ENCODE measurements around the gene ITPKB. TPM values are rescaled to one million over a fixed set of nuclear protein-coding genes. Genes with fewer than 3 reads are reported as not detected.
A peak's percentile ranks its signal among the peaks of the same experiment; 100 is the strongest.
"Not testable (repeated sequence)": the region's sequence is repeated elsewhere in the genome, so short reads cannot be mapped to it uniquely, and the experiment has no call there.

ITPKB gene
- total and polyA plus RNA-seq, 7 donors, result 3.9 to 14.1 (median 8.9) TPM

GRCh38 chr1:226616636-226617035 lies 122.4 kb downstream of the ITPKB start:
- H3K4me3 ChIP-seq, result no peak overlapping the region
- no peaks in the 10 kb centered on the region for H3K4me1 ChIP-seq
- WGBS, 3 donors, result 67 to 75% (median 74%) methylated on average over 1 of the region's 1 CpG
- H3K9me3 ChIP-seq, result peaks cover 6% of the 10 kb centered on the region
- no peak for DNase-seq
- intact Hi-C loops (cut with DNase I), result no loop called here
- no peak overlapping the region for H3K27ac ChIP-seq
- H3K36me3 ChIP-seq (ENCODE audit: insufficient read depth in 1 of 2, low read depth in 1 of 2), result no peaks in the 10 kb centered on the region
- ATAC-seq, result no peak
- peaks cover 0 to 4% (median 0%) of the 10 kb centered on the region in 3 donors for H3K27me3 ChIP-seq (ENCODE audit: insufficient read depth in 3 of 3, low read length in 2 of 3)
- no peak for TF ChIP-seq CTCF (IDR thresholded peaks at IDR 0.05)

- no peak for DNase-seq
Measured at GRCh38 chr1:226615876-226616275, 123.2 kb downstream of the ITPKB start.

GRCh38 chr1:226611980-226612379 lies 127.1 kb downstream of the ITPKB start:
- H3K9me3 ChIP-seq; H3K27me3 ChIP-seq (ENCODE audit: insufficient read depth in 3 of 3, low read length in 2 of 3); H3K4me1 ChIP-seq; H3K4me3 ChIP-seq; H3K36me3 ChIP-seq (ENCODE audit: insufficient read depth in 1 of 2, low read depth in 1 of 2); DNase-seq; ATAC-seq; H3K27ac ChIP-seq; intact Hi-C loops (cut with DNase I): not testable (repeated sequence)
- 50 to 67% (median 57%) methylated on average over 6 of the region's 6 CpGs for WGBS, 3 donors

More at GRCh38 chr1:226615876-226616275, 123.2 kb downstream of the ITPKB start:
- Histone ChIP-seq H3K4me1 (no peaks in the 10 kb centered on the region), H3K27me3 (ENCODE audit: insufficient read depth in 3 of 3, low read length in 2 of 3) (peaks cover 0 to 4% (median 0%) of the 10 kb centered on the region in 3 donors), H3K4me3 (no peak overlapping the region), H3K9me3 (no peaks in the 10 kb centered on the region), H3K36me3 (ENCODE audit: insufficient read depth in 1 of 2, low read depth in 1 of 2) (no peaks in the 10 kb centered on the region), H3K27ac (no peak overlapping the region)
- WGBS, 3 donors, result 75 to 80% (median 79%) methylated on average over 9 of the region's 9 CpGs
- no peak for TF ChIP-seq CTCF (IDR thresholded peaks at IDR 0.05)
- ATAC-seq, result no peak
- intact Hi-C loops (cut with DNase I), result no loop called here

- H3K27ac ChIP-seq, result no peak overlapping the region
- intact Hi-C loops (cut with DNase I), result no loop called here
- H3K27me3 ChIP-seq (ENCODE audit: insufficient read depth in 3 of 3, low read length in 2 of 3), result peaks cover 0 to 4% (median 0%) of the 10 kb centered on the region in 3 donors
- WGBS, 3 donors, result 61 to 71% (median 63%) methylated on average over 8 of the region's 8 CpGs
- DNase-seq, result peak in 1 of 2 donors; percentile 35
- H3K9me3 ChIP-seq, result no peaks in the 10 kb centered on the region
- no peak for TF ChIP-seq CTCF (IDR thresholded peaks at IDR 0.05)
- ATAC-seq, result no peak
- no peaks in the 10 kb centered on the region for H3K4me1 ChIP-seq
- H3K4me3 ChIP-seq, result no peak overlapping the region
- H3K36me3 ChIP-seq (ENCODE audit: insufficient read depth in 1 of 2, low read depth in 1 of 2), result no peaks in the 10 kb centered on the region
Measured at GRCh38 chr1:226611301-226611700, 127.8 kb downstream of the ITPKB start.

- intact Hi-C loops (cut with DNase I), result no loop called here
- TF ChIP-seq CTCF (IDR thresholded peaks at IDR 0.05), result no peak
- H3K4me1 ChIP-seq, result no peaks in the 10 kb centered on the region
- H3K36me3 ChIP-seq (ENCODE audit: insufficient read depth in 1 of 2, low read depth in 1 of 2), result no peaks in the 10 kb centered on the region
- peaks cover 0 to 4% (median 0%) of the 10 kb centered on the region in 3 donors for H3K27me3 ChIP-seq (ENCODE audit: insufficient read depth in 3 of 3, low read length in 2 of 3)
- no peak overlapping the region for H3K4me3 ChIP-seq
- DNase-seq (peak in 1 of 2 donors; percentile 15), ATAC-seq (no peak)
- H3K9me3 ChIP-seq, result no peaks in the 10 kb centered on the region
- 90 to 95% (median 93%) methylated on average over 7 of the region's 7 CpGs for WGBS, 3 donors
- H3K27ac ChIP-seq, result no peak overlapping the region
Measured at GRCh38 chr1:226610671-226611070, 128.4 kb downstream of the ITPKB start.

All from psoas muscle (tissue), 8 donors.